ENCODE measurements around the gene A1CF. TPM values are rescaled to one million over a fixed set of nuclear protein-coding genes. Genes with fewer than 3 reads are reported as not detected.

A1CF gene
- total and polyA plus RNA-seq, 7 donors = 0.04 to 0.26 TPM; not detected in 5

- TF ChIP-seq CTCF (IDR thresholded peaks at IDR 0.05) = no peak
- Histone ChIP-seq H3K27me3 (ENCODE audit: insufficient read depth in 3 of 3, low read length in 2 of 3) (no peaks in the 10 kb centered on the region), H3K36me3 (ENCODE audit: insufficient read depth in 1 of 2, low read depth in 1 of 2) (no peaks in the 10 kb centered on the region), H3K4me3 (no peak overlapping the region), H3K4me1 (no peaks in the 10 kb centered on the region), H3K9me3 (no peaks in the 10 kb centered on the region), H3K27ac (no peak overlapping the region)
- intact Hi-C loops (cut with DNase I) = no loop called here
- 36 to 42% (median 37%) methylated on average over 5 of the region's 5 CpGs for WGBS, 3 donors
- no peak for ATAC-seq
- no peak for DNase-seq
Observed at GRCh38 chr10:50857579-50857978, 27.8 kb downstream of the A1CF start.

GRCh38 chr10:50855461-50855860 is 30.0 kb downstream of the A1CF start:
- TF ChIP-seq CTCF (IDR thresholded peaks at IDR 0.05) = no peak
- Histone ChIP-seq H3K4me3 (no peak overlapping the region), H3K4me1 (no peaks in the 10 kb centered on the region), H3K36me3 (ENCODE audit: insufficient read depth in 1 of 2, low read depth in 1 of 2) (no peaks in the 10 kb centered on the region), H3K9me3 (no peaks in the 10 kb centered on the region), H3K27ac (no peak overlapping the region), H3K27me3 (ENCODE audit: insufficient read depth in 3 of 3, low read length in 2 of 3) (no peaks in the 10 kb centered on the region)
- no peak for ATAC-seq
- WGBS, 3 donors = 65 to 72% (median 66%) methylated on average over 1 of the region's 1 CpG
- no peak for DNase-seq
- intact Hi-C loops (cut with DNase I) = no loop called here

GRCh38 chr10:50855015-50855414 is 30.4 kb downstream of the A1CF start:
- Histone ChIP-seq H3K36me3 (ENCODE audit: insufficient read depth in 1 of 2, low read depth in 1 of 2) (no peaks in the 10 kb centered on the region), H3K27ac (no peak overlapping the region), H3K27me3 (ENCODE audit: insufficient read depth in 3 of 3, low read length in 2 of 3) (no peaks in the 10 kb centered on the region), H3K9me3 (no peaks in the 10 kb centered on the region), H3K4me1 (no peaks in the 10 kb centered on the region), H3K4me3 (no peak overlapping the region)
- ATAC-seq = no peak
- TF ChIP-seq CTCF (IDR thresholded peaks at IDR 0.05) = no peak
- 80 to 87% (median 82%) methylated on average over 2 of the region's 2 CpGs for WGBS, 3 donors
- no peak for DNase-seq
- intact Hi-C loops (cut with DNase I) = no loop called here

- no peak overlapping the region for H3K27ac ChIP-seq
- WGBS, 3 donors = 80 to 83% (median 81%) methylated on average over 3 of the region's 3 CpGs
- H3K4me3 ChIP-seq = no peak overlapping the region
- no peak for TF ChIP-seq CTCF (IDR thresholded peaks at IDR 0.05)
- H3K36me3 ChIP-seq (ENCODE audit: insufficient read depth in 1 of 2, low read depth in 1 of 2) = no peaks in the 10 kb centered on the region
- no peaks in the 10 kb centered on the region for H3K27me3 ChIP-seq (ENCODE audit: insufficient read depth in 3 of 3, low read length in 2 of 3)
- no peaks in the 10 kb centered on the region for H3K4me1 ChIP-seq
- no peaks in the 10 kb centered on the region for H3K9me3 ChIP-seq
- no peak for DNase-seq
- no peak for ATAC-seq
- intact Hi-C loops (cut with DNase I) = no loop called here
Observed at GRCh38 chr10:50853557-50853956, 31.9 kb downstream of the A1CF start.

GRCh38 chr10:50851884-50852671 is 33.3 kb downstream of the A1CF start:
- Histone ChIP-seq H3K9me3 (no peaks in the 10 kb centered on the region), H3K36me3 (ENCODE audit: insufficient read depth in 1 of 2, low read depth in 1 of 2) (no peaks in the 10 kb centered on the region), H3K27me3 (ENCODE audit: insufficient read depth in 3 of 3, low read length in 2 of 3) (no peaks in the 10 kb centered on the region), H3K4me1 (peaks cover 3% of the 10 kb centered on the region), H3K27ac (no peak overlapping the region), H3K4me3 (no peak overlapping the region)
- TF ChIP-seq CTCF (IDR thresholded peaks at IDR 0.05) = no peak
- ATAC-seq (no peak), DNase-seq (no peak)
- intact Hi-C loops (cut with DNase I) = no loop called here
- 74 to 80% (median 79%) methylated on average over 6 of the region's 6 CpGs for WGBS, 3 donors
